Measurements from ENCODE around the gene BCS1L.
A peak's percentile ranks its signal among the peaks of the same experiment; 100 is the strongest.

Gene BCS1L

GRCh38 chr2:218663901-218664300 lies 4.4 kb downstream of the BCS1L start:
- TF ChIP-seq SIN3A (IDR thresholded peaks at IDR 0.05; ENCODE audit: borderline replicate concordance, insufficient read depth, low read length), result no peak
- no peak for TF ChIP-seq REST (IDR thresholded peaks at IDR 0.05; ENCODE audit: insufficient read depth in 1 of 2, low read depth in 2 of 2, low read length in 2 of 2)
- TF ChIP-seq TAF1 (IDR thresholded peaks at IDR 0.05; ENCODE audit: borderline replicate concordance, insufficient read depth, low read length), result no peak
- no peak for TF ChIP-seq FOXP2 (optimal IDR thresholded peaks at IDR 0.05; ENCODE audit: borderline replicate concordance, extremely low read depth, extremely low read length, insufficient read depth)

GRCh38 chr2:218664653-218665052 lies 5.2 kb downstream of the BCS1L start:
- TF ChIP-seq POLR2AphosphoS5 (IDR thresholded peaks at IDR 0.05; ENCODE audit: low read depth, low read length) (no peak), TAF1 (IDR thresholded peaks at IDR 0.05; ENCODE audit: borderline replicate concordance, insufficient read depth, low read length) (no peak), REST (IDR thresholded peaks at IDR 0.05; ENCODE audit: insufficient read depth in 1 of 2, low read depth in 2 of 2, low read length in 2 of 2) (no peak), FOXP2 (optimal IDR thresholded peaks at IDR 0.05; ENCODE audit: borderline replicate concordance, extremely low read depth, extremely low read length, insufficient read depth) (no peak), SIN3A (IDR thresholded peaks at IDR 0.05; ENCODE audit: borderline replicate concordance, insufficient read depth, low read length) (no peak)

GRCh38 chr2:218671097-218671653 lies 11.7 kb downstream of the BCS1L start:
- no peak for TF ChIP-seq TAF1 (IDR thresholded peaks at IDR 0.05; ENCODE audit: borderline replicate concordance, insufficient read depth, low read length)
- TF ChIP-seq FOXP2 (optimal IDR thresholded peaks at IDR 0.05; ENCODE audit: borderline replicate concordance, extremely low read depth, extremely low read length, insufficient read depth), result no peak
- TF ChIP-seq SIN3A (IDR thresholded peaks at IDR 0.05; ENCODE audit: borderline replicate concordance, insufficient read depth, low read length), result no peak
- TF ChIP-seq REST (IDR thresholded peaks at IDR 0.05; ENCODE audit: insufficient read depth in 1 of 2, low read depth in 2 of 2, low read length in 2 of 2), result no peak
- no peak for TF ChIP-seq POLR2AphosphoS5 (IDR thresholded peaks at IDR 0.05; ENCODE audit: low read depth, low read length)

- TF ChIP-seq REST (IDR thresholded peaks at IDR 0.05; ENCODE audit: insufficient read depth in 1 of 2, low read depth in 2 of 2, low read length in 2 of 2) (peak in 1 of 2 experiments; percentile 40; a peak in 1 of 4 replicates), FOXP2 (optimal IDR thresholded peaks at IDR 0.05; ENCODE audit: borderline replicate concordance, extremely low read depth, extremely low read length, insufficient read depth) (no peak), POLR2AphosphoS5 (IDR thresholded peaks at IDR 0.05; ENCODE audit: low read depth, low read length) (peak; percentile 90), SIN3A (IDR thresholded peaks at IDR 0.05; ENCODE audit: borderline replicate concordance, insufficient read depth, low read length) (peak; percentile 66; the same call in 1 of the 2 replicates), TAF1 (IDR thresholded peaks at IDR 0.05; ENCODE audit: borderline replicate concordance, insufficient read depth, low read length) (peak; percentile 65; the same call in 1 of the 2 replicates)
These were observed 12.4 kb downstream of the BCS1L start, which contains the start of the genes RNF25 and STK36 for GRCh38 chr2:218671654-218672566. RNF25 (minus strand) TSS chr2:218672002; CDS start chr2:218671970, 32 bp downstream. STK36 (plus strand) TSS chr2:218672086; CDS start chr2:218672830, 744 bp downstream.
